KBM-7 (cell line): ENCODE results near the gene VPS26A.

Experiments used
- DNase-seq: peaks from one replicate; pipeline ENCODE4 v3.0.0-alpha.2; 2015
- in situ Hi-C: fragments of 300-500 bp; cut with MboI; formaldehyde crosslinking; loops from 2 replicates; pipeline ENCODE4 v1.14.3; 2020; ENCODE audit warnings: low sequenced_read_pairs, low pct_unique_long_range_greater_than_20kb, mixed read lengths

VPS26A gene

DNA sequence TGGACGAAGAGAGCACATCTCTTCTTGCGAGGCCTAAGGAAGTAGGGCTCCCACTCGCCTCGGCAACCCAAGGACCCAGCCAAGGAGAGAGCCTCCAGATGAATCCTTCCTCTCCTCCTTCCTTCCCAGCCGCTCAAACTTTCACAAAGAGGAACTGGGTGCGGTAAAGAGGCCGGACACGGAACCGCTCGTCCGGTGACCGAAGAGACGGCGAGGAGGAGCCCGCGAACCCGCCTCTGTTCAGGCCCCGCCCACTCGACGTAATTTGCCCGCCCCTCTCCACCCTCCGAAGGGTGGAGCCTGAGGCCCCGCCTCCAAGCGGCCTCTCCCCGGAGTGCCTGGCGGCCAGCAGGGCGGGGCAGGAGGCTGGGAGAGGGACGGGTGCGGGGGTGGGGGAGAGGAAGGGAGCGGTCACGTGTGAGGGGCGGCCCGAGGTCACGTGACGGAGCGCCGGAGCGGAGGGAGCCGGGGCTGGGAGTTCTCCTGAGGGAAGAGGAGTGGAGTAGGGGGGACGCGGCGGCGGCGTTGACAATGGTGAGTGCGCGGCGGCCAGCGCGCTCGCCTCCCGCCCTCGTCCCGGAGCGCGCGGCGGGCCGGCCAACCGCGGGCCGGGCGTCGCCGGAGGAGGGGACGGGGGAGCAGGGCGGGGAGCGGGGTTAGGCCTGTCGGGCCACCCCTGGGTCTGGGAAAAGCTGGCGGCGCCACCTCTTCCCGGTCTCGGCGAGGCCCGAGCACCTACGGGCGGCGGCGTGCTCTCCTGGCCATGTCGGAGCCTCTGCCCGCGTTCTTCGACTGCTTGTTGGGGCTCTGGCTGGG, at the start of gene VPS26A:
VPS26A (plus strand) TSS at position 432 of the 816 bp plus-strand sequence; CDS start at position 532, 100 bp downstream.
- peak; percentile 99 for DNase-seq
- in situ Hi-C loops = no loop called here

DNA sequence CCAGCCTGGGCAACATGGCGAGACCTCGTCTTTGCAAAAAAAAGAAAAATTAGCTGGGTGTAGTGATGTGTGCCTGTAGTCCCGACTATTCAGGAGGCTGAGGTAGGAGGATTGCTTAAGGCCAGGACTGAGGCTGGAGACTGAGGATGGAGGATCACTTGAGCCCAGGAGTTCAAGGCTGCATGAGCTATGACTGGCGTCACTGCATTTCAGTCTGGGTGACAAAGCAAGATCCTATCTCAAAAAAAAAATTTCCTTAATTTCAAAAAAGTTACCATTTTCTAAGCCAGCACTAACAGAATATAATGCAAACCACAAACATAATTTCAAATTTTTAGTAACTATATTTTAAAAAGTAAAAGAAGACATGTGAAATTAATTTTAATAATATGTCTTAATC, 49.4 kb upstream of the VPS26A start:
- in situ Hi-C loops = no loop called here

DNA sequence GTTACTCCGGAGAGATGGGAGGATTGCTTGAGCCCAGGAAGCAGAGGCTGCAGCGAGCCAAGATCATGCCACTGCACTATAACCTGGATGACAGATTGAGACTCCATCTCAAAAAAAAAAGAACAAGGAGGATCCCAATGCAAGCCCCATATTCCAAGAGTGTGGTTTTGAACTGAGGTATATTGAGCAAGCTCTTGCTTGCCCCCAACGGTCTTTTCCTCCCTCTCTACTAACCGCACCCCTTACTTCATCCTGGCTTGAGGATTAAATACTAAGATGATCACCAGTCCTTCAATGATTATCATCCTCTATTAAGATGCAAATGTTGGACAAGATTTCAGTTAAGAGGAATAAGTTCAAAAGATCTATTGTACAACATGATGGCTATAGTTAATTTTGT, 48.5 kb upstream of the VPS26A start:
- DNase-seq = no peak

More for the DNA sequence above, 49.4 kb upstream of the VPS26A start:
- DNase-seq = no peak

GRCh38 chr10:69078311-69078710, 45.7 kb upstream of the VPS26A start:
- in situ Hi-C loops = no loop called here
- no peak for DNase-seq

More for the DNA sequence above, 48.5 kb upstream of the VPS26A start:
- in situ Hi-C loops = no loop called here

- in situ Hi-C loops = no loop called here
These were observed 43.8 kb upstream of the VPS26A start for GRCh38 chr10:69080226-69080625.

GRCh38 chr10:69086001-69086509, 37.9 kb upstream of the VPS26A start:
- in situ Hi-C loops = no loop called here
- peak; percentile 65 for DNase-seq

More at GRCh38 chr10:69080226-69080625, 43.8 kb upstream of the VPS26A start:
- no peak for DNase-seq

- in situ Hi-C loops = no loop called here
- DNase-seq = peak; percentile 92
These were observed 36.1 kb upstream of the VPS26A start, which contains the start of gene SRGN for GRCh38 chr10:69087590-69088470. Gene SRGN, plus strand, starts transcription at chr10:69088103. Its CDS starts 55 bp downstream, at chr10:69088158.

- in situ Hi-C loops = no loop called here
- DNase-seq = no peak
These were observed 35.6 kb upstream of the VPS26A start for GRCh38 chr10:69088471-69088769.

DNA sequence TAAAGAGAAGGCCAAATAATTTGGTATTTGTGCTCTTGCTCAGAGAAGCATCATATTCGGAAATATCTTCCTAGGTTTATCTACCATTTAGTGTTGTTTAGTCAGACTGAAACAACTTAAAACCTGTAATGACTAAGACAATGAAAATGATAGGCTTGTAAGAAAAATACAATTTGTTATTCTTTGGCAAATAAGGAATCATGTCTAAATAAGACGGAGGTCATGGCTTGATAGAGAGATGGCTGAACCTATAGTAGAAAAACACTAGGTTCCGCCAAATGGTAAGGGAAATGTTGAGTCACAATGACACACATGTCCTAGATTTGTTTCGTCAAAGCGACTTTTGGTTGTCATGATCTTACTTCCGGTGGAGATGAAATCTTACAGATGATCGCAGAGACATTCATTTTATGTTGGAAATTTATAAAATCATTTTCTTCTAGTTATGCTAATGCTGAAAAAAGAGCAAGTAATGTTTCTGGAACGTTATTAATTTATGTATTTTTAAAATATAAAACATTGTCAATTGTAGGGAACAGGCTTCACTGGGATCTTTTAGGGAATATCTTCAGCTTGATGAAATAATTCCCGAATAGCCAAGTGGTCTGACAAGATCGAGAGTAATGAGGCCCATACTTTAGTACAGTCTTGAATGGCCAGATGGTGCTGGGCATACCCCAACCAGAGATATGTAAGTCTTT, 35.0 kb upstream of the VPS26A start:
- in situ Hi-C loops = no loop called here
- DNase-seq = peak; percentile 69

- no peak for DNase-seq
- in situ Hi-C loops = no loop called here
These were observed 34.1 kb upstream of the VPS26A start for GRCh38 chr10:69089638-69090599.

DNA sequence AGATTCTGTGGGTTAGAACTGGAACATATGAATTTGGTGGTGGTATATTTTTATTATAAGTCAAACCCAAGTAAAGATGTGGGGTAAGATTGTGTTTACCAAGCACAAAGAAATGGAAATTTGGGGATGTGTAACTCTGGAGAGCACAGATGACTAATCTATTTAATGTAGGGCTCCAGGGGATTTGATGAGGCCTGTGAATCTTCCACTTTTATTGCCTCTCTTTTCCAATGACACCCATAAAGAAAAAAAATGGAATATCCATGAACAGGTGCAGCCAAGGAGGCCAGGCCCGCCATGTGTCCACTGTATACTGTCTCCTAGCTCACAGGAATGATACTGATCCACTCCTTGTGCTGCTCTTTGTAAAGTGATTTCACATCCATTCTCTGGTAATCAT, 33.3 kb upstream of the VPS26A start:
- in situ Hi-C loops = no loop called here
- no peak for DNase-seq

GRCh38 chr10:69091143-69091651, 32.8 kb upstream of the VPS26A start:
- DNase-seq = peak; percentile 25
- in situ Hi-C loops = no loop called here

- in situ Hi-C loops = no loop called here
These were observed 30.8 kb upstream of the VPS26A start for GRCh38 chr10:69092959-69093850.

DNA sequence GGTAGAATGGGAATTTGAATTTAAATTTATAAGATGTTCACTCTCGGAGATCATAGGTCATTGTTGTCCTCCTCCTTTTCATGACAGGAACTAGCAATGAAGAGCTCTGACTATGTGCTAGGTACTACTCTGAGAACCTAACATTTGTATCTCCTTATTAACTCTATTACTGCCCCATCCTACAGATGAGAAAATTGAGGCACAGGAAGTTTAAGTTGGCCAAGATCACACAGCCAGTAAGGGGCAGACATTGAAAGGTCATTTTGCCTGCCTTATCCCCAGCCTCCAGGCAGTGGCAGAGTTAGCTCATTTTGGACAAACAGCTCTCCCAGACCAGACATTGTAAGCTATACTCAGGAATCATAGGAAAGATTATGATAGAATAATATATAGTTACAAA, 30.0 kb upstream of the VPS26A start:
- DNase-seq = peak; percentile 38
- in situ Hi-C loops = no loop called here

More at GRCh38 chr10:69092959-69093850, 30.8 kb upstream of the VPS26A start:
- DNase-seq = peak; percentile 93

GRCh38 chr10:69096045-69096444, 27.9 kb upstream of the VPS26A start:
- no peak for DNase-seq
- in situ Hi-C loops = no loop called here

GRCh38 chr10:69097729-69098128, 26.2 kb upstream of the VPS26A start:
- in situ Hi-C loops = no loop called here
- no peak for DNase-seq
